ENCODE measurements around the gene OTULINL.

OTULINL gene

DNA sequence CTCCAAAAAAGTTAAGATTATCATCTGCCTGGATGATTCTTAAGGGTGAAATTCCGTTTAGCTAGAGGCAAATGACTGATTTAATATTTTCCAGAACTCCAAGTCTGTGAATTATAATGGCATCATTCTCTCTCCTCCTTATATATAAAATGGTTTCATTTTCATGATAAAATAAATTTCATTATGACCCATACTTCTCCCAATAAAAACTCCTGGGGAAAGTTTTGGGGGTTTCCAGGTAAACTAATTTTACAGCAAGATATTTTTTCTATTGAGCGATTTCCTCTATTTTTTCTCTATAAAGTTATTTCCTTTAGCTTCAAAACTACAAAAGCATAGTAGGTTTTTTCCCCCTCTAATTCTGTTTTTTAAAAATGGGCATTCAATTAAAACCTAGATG, 75.3 kb downstream of the OTULINL start:
- CTCF ChIA-PET = interaction anchor here (1.3 kb wide), 1 partner anchor 8 kb away, joined by 6 read pairs; no protein-coding TSS in a partner anchor
- DNase-seq (ENCODE audit: extremely low spot score) = no peak
- TF ChIP-seq BHLHE40 (IDR thresholded peaks at IDR 0.05; ENCODE audit: borderline replicate concordance) = no peak
- no peak for TF ChIP-seq PKNOX1 (IDR thresholded peaks at IDR 0.05)
- no peak for TF ChIP-seq FOXA1 (IDR thresholded peaks at IDR 0.05)
- no peak for TF ChIP-seq SUZ12 (IDR thresholded peaks at IDR 0.05)
- no peak for TF ChIP-seq ELF4 (IDR thresholded peaks at IDR 0.05)
- TF ChIP-seq L3MBTL2 (conservative IDR thresholded peaks at IDR 0.05) = no peak
- TF ChIP-seq TARDBP (IDR thresholded peaks at IDR 0.05) = no peak
- no peak for TF ChIP-seq FOXK2 (IDR thresholded peaks at IDR 0.05)
- TF ChIP-seq ARNT (IDR thresholded peaks at IDR 0.05) = no peak
- no peak for TF ChIP-seq LEF1 (IDR thresholded peaks at IDR 0.05; ENCODE audit: borderline replicate concordance)
- no peak for TF ChIP-seq NFRKB (IDR thresholded peaks at IDR 0.05)
- TF ChIP-seq SP1 (IDR thresholded peaks at IDR 0.05) = no peak
- no peak for TF ChIP-seq CTBP1 (IDR thresholded peaks at IDR 0.05; ENCODE audit: borderline replicate concordance)
- no peak for TF ChIP-seq FOXM1 (IDR thresholded peaks at IDR 0.05; ENCODE audit: borderline replicate concordance)
- TF ChIP-seq ZNF384 (IDR thresholded peaks at IDR 0.05) = no peak
- no peak for TF ChIP-seq HDGF (IDR thresholded peaks at IDR 0.05; ENCODE audit: borderline replicate concordance)
- POLR2A ChIA-PET = no interaction called here

DNA sequence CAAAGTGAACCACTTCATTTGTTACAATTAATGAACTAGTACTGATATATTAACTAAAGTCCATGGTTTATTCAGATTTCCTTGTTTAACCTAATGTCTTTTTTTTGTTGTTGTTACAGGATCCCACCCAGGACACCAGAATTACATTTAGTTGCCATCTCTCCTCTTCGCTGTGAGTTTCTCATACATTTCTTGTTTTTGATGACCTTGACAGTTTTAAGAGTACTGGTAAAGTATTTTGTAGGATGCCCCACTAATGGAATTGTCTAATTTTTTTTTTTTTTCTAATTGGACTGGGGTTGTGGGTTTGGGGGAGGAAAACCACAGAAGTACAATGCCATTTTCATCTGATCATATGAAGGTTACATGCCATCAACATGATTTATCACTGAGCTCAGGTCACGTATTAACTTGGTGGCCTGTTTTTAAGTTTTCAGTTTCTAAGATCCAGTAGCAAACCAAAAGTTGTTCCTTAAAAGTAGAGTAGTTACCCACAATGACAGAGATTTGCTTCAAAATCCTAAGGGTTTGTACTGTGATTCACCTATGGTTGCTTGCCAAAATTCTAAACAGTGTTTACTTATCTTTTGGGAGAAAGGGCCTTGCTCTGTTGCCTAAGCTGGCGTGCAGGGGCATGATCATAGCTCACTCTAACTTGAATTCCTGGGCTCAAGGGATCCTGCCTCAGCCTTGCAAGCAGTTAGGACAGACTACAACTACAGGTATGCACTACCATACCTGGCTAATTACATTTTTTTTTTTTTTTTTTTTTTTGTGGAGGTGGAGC, 78.4 kb downstream of the OTULINL start:
- ChIA-PET CTCF (interaction anchor here (0.9 kb wide), 1 partner anchor 11 kb away, joined by 6 read pairs; no protein-coding TSS in a partner anchor), POLR2A (no interaction called here)
- TF ChIP-seq HDGF (IDR thresholded peaks at IDR 0.05; ENCODE audit: borderline replicate concordance) = no peak
- DNase-seq (ENCODE audit: extremely low spot score) = no peak

- ChIA-PET POLR2A (interaction anchor here (1.0 kb wide), 1 partner anchor 12 kb away, joined by 3 read pairs; no protein-coding TSS in a partner anchor), CTCF (interaction anchor here (0.9 kb wide), 1 partner anchor 12 kb away, joined by 6 read pairs; no protein-coding TSS in a partner anchor)
- TF ChIP-seq CTBP1 (IDR thresholded peaks at IDR 0.05; ENCODE audit: borderline replicate concordance) = no peak
- no peak for TF ChIP-seq FOXA1 (IDR thresholded peaks at IDR 0.05)
- TF ChIP-seq SUZ12 (IDR thresholded peaks at IDR 0.05) = no peak
- no peak for TF ChIP-seq BHLHE40 (IDR thresholded peaks at IDR 0.05; ENCODE audit: borderline replicate concordance)
- no peak for TF ChIP-seq ARNT (IDR thresholded peaks at IDR 0.05)
- no peak for TF ChIP-seq SP1 (IDR thresholded peaks at IDR 0.05)
- TF ChIP-seq FOXK2 (IDR thresholded peaks at IDR 0.05) = no peak
- TF ChIP-seq FOXM1 (IDR thresholded peaks at IDR 0.05; ENCODE audit: borderline replicate concordance) = no peak
- TF ChIP-seq PKNOX1 (IDR thresholded peaks at IDR 0.05) = no peak
- no peak for TF ChIP-seq L3MBTL2 (conservative IDR thresholded peaks at IDR 0.05)
- no peak for TF ChIP-seq HDGF (IDR thresholded peaks at IDR 0.05; ENCODE audit: borderline replicate concordance)
- no peak for TF ChIP-seq TARDBP (IDR thresholded peaks at IDR 0.05)
- TF ChIP-seq ELF4 (IDR thresholded peaks at IDR 0.05) = no peak
- TF ChIP-seq ZNF384 (IDR thresholded peaks at IDR 0.05) = no peak
- no peak for TF ChIP-seq LEF1 (IDR thresholded peaks at IDR 0.05; ENCODE audit: borderline replicate concordance)
- TF ChIP-seq NFRKB (IDR thresholded peaks at IDR 0.05) = no peak
- DNase-seq (ENCODE audit: extremely low spot score) = no peak
These were observed 79.2 kb downstream of the OTULINL start for GRCh38 chr5:14660833-14661232.

Measured in HEK293T (cell line).